Fibroblast of lung (primary cell): ENCODE measurements around the gene INTS2. TPM values are rescaled to one million over a fixed set of nuclear protein-coding genes. Genes with fewer than 3 reads are reported as not detected.
"Not testable (repeated sequence)": the region's sequence is repeated elsewhere in the genome, so short reads cannot be mapped to it uniquely, and the experiment has no call there.

Experiments used
- DNase-seq, 2 donors: peaks; one replicate each; pipeline versions ENCODE4 v3.0.0 to v3.0.0-alpha.2; 2010; ENCODE audit warnings: low read depth in 2 of 2
- H2AFZ ChIP-seq: 2 replicates; pipeline ENCODE4 v1.5.1; 2012; ENCODE audit warnings: low read length, control low read depth, inconsistent platforms
- H3K27ac ChIP-seq: 2 replicates; pipeline ENCODE4 v1.5.1; 2011; ENCODE audit warnings: low read length, control low read depth; ENCODE audit not compliant: insufficient read depth
- H3K27me3 ChIP-seq: 2 replicates; pipeline ENCODE4 v1.5.1; 2011; ENCODE audit warnings: mild to moderate bottlenecking, low read length; ENCODE audit not compliant: control insufficient read depth, insufficient read depth
- H3K36me3 ChIP-seq: 2 replicates; pipeline ENCODE4 v1.5.1; 2011; ENCODE audit warnings: low read length; ENCODE audit not compliant: control insufficient read depth, insufficient read depth
- H3K4me1 ChIP-seq: 2 replicates; pipeline ENCODE4 v1.5.1; 2011; ENCODE audit warnings: low read length; ENCODE audit not compliant: control insufficient read depth, insufficient read depth; ENCODE audit errors: extremely low read depth
- H3K4me2 ChIP-seq: 2 replicates; pipeline ENCODE4 v1.5.1; 2011; ENCODE audit warnings: low read length, control low read depth; ENCODE audit not compliant: insufficient read depth; ENCODE audit errors: extremely low read depth
- H3K4me3 ChIP-seq, 4 experiments: fragments of 200-600 bp in 1 of 4; sonication (generic) in 1 of 4; replicated peaks in 1 of 4; 2 replicates each; pipeline ENCODE4 v1.5.1; 2011 to 2016; ENCODE audit warnings: low read length in 4 of 4, low read depth in 3 of 4, mild to moderate bottlenecking in 3 of 4, control low read depth in 2 of 4, inconsistent platforms in 1 of 4, mixed read lengths in 1 of 4; ENCODE audit not compliant: insufficient read depth in 1 of 4; ENCODE audit errors: control extremely low read depth in 1 of 4
- H3K79me2 ChIP-seq: 2 replicates; pipeline ENCODE4 v1.5.1; 2012; ENCODE audit warnings: mild to moderate bottlenecking, low read length, inconsistent platforms; ENCODE audit not compliant: control insufficient read depth, insufficient read depth
- H3K9ac ChIP-seq: 2 replicates; pipeline ENCODE4 v1.5.1; 2011; ENCODE audit warnings: mild to moderate bottlenecking, low read length, control low read depth; ENCODE audit not compliant: insufficient read depth
- H3K9me3 ChIP-seq: 2 replicates; pipeline ENCODE4 v1.5.1; 2012; ENCODE audit warnings: low read depth, low read length; ENCODE audit not compliant: control insufficient read depth, insufficient read depth
- H4K20me1 ChIP-seq: 2 replicates; pipeline ENCODE4 v1.5.1; 2011; ENCODE audit warnings: low read length; ENCODE audit not compliant: control insufficient read depth, insufficient read depth; ENCODE audit errors: extremely low read depth
- CTCF ChIP-seq, 2 donors: IDR thresholded peaks in 1 of 2; conservative IDR thresholded peaks in 1 of 2; 1 replicate in 1 of 2; 2 replicates in 1 of 2; pipeline ENCODE4 v1.5.1; 2011 to 2012; ENCODE audit warnings: low read length in 2 of 2, control low read depth in 1 of 2, inconsistent platforms in 1 of 2, low read depth in 1 of 2, mild to moderate bottlenecking in 1 of 2
- EZH2 ChIP-seq: IDR thresholded peaks from 2 replicates; pipeline ENCODE4 v1.5.1; 2012; ENCODE audit warnings: low read length, control low read depth, mild to moderate bottlenecking; ENCODE audit errors: missing control alignments
- polyA plus RNA-seq, 2 donors: library from polyadenylated mRNA; depleted of rRNA in 1 of 2; stranded (reverse) in 1 of 2; unstranded in 1 of 2; fragments of >200 nt; gene quantifications; 2 replicates each; pipeline ENCODE4 v1.2.1, GENCODE V29; 2011 to 2012; ENCODE audit warnings: missing spikeins in 1 of 2
- total RNA-seq: library from RNA; depleted of rRNA; stranded (reverse); fragments of >200 nt; gene quantifications from 2 replicates; pipeline ENCODE4 v1.2.1, GENCODE V29; 2014

Gene INTS2
- total and polyA plus RNA-seq, 2 donors (not counting 1 experiment from before 2014, with no cell fraction given), result 9.3 to 16.0 TPM

GRCh38 chr17:61928101-61928436, 287 bp upstream of the INTS2 start:
- Histone ChIP-seq H3K4me1 (peaks cover 3% of the 10 kb centered on the region), H3K27ac (peak overlapping the region; percentile 92), H3K79me2 (peaks cover 4% of the 10 kb centered on the region), H4K20me1 (no peaks in the 10 kb centered on the region), H2AFZ (peak overlapping the region; percentile 88), H3K36me3 (no peaks in the 10 kb centered on the region), H3K9ac (no peak overlapping the region), H3K9me3 (no peaks in the 10 kb centered on the region), H3K4me3 (peak overlapping the region in 2 of 4 experiments; percentile 89 to 90), H3K4me2 (peak overlapping the region; percentile 49), H3K27me3 (no peaks in the 10 kb centered on the region)
- TF ChIP-seq EZH2 (no peak), CTCF (conservative IDR thresholded peaks at IDR 0.05 in 1 of 2, IDR thresholded peaks at IDR 0.05 in 1 of 2; ENCODE audit: low read depth in 1 of 2, low read length in 2 of 2) (no peak)
- no peak for DNase-seq

GRCh38 chr17:61926826-61927207, 965 bp downstream of the INTS2 start:
- no peaks in the 10 kb centered on the region for H3K36me3 ChIP-seq
- no peak for TF ChIP-seq EZH2
- no peak for TF ChIP-seq CTCF (conservative IDR thresholded peaks at IDR 0.05 in 1 of 2, IDR thresholded peaks at IDR 0.05 in 1 of 2; ENCODE audit: low read depth in 1 of 2, low read length in 2 of 2)
- H4K20me1 ChIP-seq, result no peaks in the 10 kb centered on the region
- peak overlapping the region; percentile 92 for H3K27ac ChIP-seq
- H3K4me3 ChIP-seq, result peak overlapping the region; percentile 74 to 90 (median 88)
- peak; percentile 53 to 64 for DNase-seq
- peaks cover 4% of the 10 kb centered on the region for H3K79me2 ChIP-seq
- peak overlapping the region; percentile 90 for H3K4me2 ChIP-seq
- H3K9me3 ChIP-seq, result no peaks in the 10 kb centered on the region
- H2AFZ ChIP-seq, result peak overlapping the region; percentile 75
- no peaks in the 10 kb centered on the region for H3K27me3 ChIP-seq
- peak overlapping the region; percentile 83 for H3K9ac ChIP-seq
- H3K4me1 ChIP-seq, result peaks cover 3% of the 10 kb centered on the region

GRCh38 chr17:61915162-61915561, 12.6 kb downstream of the INTS2 start:
- not testable (repeated sequence) for H3K9me3 ChIP-seq, H4K20me1 ChIP-seq, H3K4me3 ChIP-seq, H3K4me2 ChIP-seq, H3K9ac ChIP-seq, H2AFZ ChIP-seq, H3K27ac ChIP-seq, H3K79me2 ChIP-seq, H3K4me1 ChIP-seq, H3K27me3 ChIP-seq, DNase-seq, H3K36me3 ChIP-seq
